GM12865 (cell line): ENCODE results near the gene ERN1.
"Not testable (repeated sequence)": the region's sequence is repeated elsewhere in the genome, so short reads cannot be mapped to it uniquely, and the experiment has no call there.

Experiments
- DNase-seq: peaks from one replicate; pipeline ENCODE4 v3.0.0; 2010; ENCODE audit warnings: low read depth
- H3K4me3 ChIP-seq: 2 replicates; pipeline ENCODE4 v1.5.1; 2011; ENCODE audit warnings: mild to moderate bottlenecking, low read depth, low read length, control low read depth
- CTCF ChIP-seq: IDR thresholded peaks from 2 replicates; pipeline ENCODE4 v1.5.1; 2011; ENCODE audit warnings: low read length, control low read depth, low read depth, inconsistent platforms; ENCODE audit not compliant: insufficient read depth; ENCODE audit errors: missing control alignments

Gene ERN1

GRCh38 chr17:64025732-64026294 is 104.1 kb downstream of the ERN1 start:
- peak; percentile 99 for TF ChIP-seq CTCF
- H3K4me3 ChIP-seq = peak overlapping the region; percentile 16
- DNase-seq = peak; percentile 94

- no peak for TF ChIP-seq CTCF
- H3K4me3 ChIP-seq = no peak overlapping the region
- DNase-seq = no peak
Observed at GRCh38 chr17:64024781-64025731, 104.9 kb downstream of the ERN1 start.

- DNase-seq = no peak
Observed at GRCh38 chr17:64024215-64024654, 105.7 kb downstream of the ERN1 start.

GRCh38 chr17:64022611-64023063 is 107.3 kb downstream of the ERN1 start:
- TF ChIP-seq CTCF = no peak

More at GRCh38 chr17:64024215-64024654, 105.7 kb downstream of the ERN1 start:
- no peak for TF ChIP-seq CTCF
- no peak overlapping the region for H3K4me3 ChIP-seq

GRCh38 chr17:64020056-64020766 is 109.7 kb downstream of the ERN1 start, which contains the start of gene ICAM2:
Gene ICAM2 (minus strand): TSS chr17:64020633. CDS start chr17:64006691, 13,942 bp downstream.
- TF ChIP-seq CTCF = no peak
- peak; percentile 96 for DNase-seq
- peak within 1 kb of the TSS; percentile 87 for H3K4me3 ChIP-seq

More at GRCh38 chr17:64022611-64023063, 107.3 kb downstream of the ERN1 start:
- no peak for DNase-seq
- H3K4me3 ChIP-seq = no peak overlapping the region

- H3K4me3 ChIP-seq = peak overlapping the region; percentile 87
- DNase-seq = not testable (repeated sequence)
Observed at GRCh38 chr17:64019551-64019961, 110.4 kb downstream of the ERN1 start.

GRCh38 chr17:64017381-64017980 is 112.5 kb downstream of the ERN1 start:
- TF ChIP-seq CTCF = peak; percentile 25
- H3K4me3 ChIP-seq = peak overlapping the region; percentile 36

More at GRCh38 chr17:64017381-64017980, 112.5 kb downstream of the ERN1 start:
- no peak for DNase-seq
